ENCODE results near the gene NR1H3.
"Not testable (repeated sequence)": the region's sequence is repeated elsewhere in the genome, so short reads cannot be mapped to it uniquely, and the experiment has no call there.

Gene NR1H3

DNA sequence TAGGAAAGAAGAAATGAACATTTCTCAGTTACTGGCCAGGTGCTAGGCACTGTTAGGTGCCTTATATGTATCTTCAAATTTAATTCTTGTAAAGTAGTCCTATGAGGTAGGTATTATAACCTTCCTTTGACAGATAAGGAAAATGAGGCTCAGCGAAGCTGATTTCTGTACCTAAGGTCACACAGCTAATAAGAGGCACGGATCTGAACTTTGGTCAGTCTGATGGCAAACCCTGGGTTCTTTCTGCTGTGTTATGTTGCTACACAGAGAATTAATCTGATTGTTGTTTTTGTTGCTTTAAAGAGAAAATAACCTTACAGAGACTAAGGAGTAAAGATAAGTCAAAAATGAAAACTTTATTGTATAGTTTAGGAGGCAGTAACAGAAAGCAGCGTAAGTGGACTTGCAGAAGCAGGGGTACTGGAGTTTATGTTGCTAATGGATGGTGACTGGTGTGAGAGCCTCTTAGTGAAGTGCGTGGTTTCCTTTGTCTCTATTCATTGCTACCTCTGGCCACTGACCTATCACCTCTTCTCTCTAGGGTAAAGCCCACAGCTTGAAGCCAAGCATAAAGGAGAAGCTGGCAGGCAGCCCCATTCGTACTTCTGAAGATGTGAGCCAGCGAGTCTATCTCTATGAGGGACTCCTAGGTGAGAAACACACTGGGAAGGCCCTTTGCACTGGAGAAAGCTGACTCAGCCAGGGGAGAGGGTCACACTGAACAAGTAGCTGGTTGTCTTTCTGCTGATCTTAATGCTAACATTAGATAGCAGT is 50.4 kb downstream of the NR1H3 start:
- no peak for DNase-seq

DNA sequence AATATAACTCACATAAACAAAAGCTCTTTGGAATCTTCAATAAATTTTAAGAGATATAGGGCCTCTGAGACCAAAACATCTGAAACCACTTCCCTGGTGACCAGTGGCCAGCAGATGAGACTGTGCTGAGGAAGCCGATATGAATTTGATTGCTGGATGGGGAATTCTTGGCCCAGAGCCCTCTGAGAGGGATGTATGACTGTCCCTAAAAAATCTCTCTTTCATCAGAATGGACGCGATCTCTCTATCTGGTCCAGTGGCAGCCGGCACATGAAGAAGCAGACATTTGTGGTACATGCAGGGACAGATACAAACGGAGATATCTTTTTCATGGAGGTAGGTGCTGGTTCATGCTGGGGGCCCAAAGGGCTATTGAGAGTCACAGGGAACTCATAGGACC is 57.2 kb downstream of the NR1H3 start:
- peak; percentile 26 for DNase-seq

GRCh38 chr11:47316501-47316900 is 58.7 kb downstream of the NR1H3 start:
- DNase-seq, result not testable (repeated sequence)

- DNase-seq, result no peak
These were observed 59.5 kb downstream of the NR1H3 start for GRCh38 chr11:47317064-47317828.

- DNase-seq, result no peak
These were observed 60.4 kb downstream of the NR1H3 start for GRCh38 chr11:47318166-47318565.

Measured in fibroblast of skin of right biceps (primary cell).